ENCODE data around the gene CBX7.

The CBX7 gene

DNA sequence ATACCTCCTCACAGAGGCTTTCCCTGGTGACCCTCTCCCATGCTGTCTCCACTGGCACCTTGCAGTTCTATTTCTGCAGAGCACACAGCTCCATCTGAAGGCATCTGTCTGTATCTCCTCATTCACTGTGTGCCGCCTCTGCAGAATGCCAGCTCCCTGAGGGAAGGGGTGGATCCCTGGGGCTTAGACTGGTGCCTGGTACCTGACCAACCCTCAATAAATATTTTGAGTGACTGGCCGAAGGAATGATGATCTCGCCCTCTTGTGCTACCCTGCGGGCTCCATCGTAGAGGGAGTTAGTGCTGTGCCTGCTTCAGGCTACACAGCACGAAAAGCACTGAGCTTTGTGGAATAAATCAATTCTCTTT lies 1.6 kb downstream of the CBX7 start:
- Histone ChIP-seq H3K36me3 (ENCODE audit: control insufficient read depth, insufficient read depth, low read length) (peaks cover 4% of the 10 kb centered on the region), H3K4me3 (replicated peaks; ENCODE audit: low read depth, low read length) (no peak overlapping the region; the same call in none of the 2 replicates), H3K27me3 (replicated peaks; ENCODE audit: control insufficient read depth, insufficient read depth, low read length) (no peaks in the 10 kb centered on the region)
- TF ChIP-seq, protein P1, sequence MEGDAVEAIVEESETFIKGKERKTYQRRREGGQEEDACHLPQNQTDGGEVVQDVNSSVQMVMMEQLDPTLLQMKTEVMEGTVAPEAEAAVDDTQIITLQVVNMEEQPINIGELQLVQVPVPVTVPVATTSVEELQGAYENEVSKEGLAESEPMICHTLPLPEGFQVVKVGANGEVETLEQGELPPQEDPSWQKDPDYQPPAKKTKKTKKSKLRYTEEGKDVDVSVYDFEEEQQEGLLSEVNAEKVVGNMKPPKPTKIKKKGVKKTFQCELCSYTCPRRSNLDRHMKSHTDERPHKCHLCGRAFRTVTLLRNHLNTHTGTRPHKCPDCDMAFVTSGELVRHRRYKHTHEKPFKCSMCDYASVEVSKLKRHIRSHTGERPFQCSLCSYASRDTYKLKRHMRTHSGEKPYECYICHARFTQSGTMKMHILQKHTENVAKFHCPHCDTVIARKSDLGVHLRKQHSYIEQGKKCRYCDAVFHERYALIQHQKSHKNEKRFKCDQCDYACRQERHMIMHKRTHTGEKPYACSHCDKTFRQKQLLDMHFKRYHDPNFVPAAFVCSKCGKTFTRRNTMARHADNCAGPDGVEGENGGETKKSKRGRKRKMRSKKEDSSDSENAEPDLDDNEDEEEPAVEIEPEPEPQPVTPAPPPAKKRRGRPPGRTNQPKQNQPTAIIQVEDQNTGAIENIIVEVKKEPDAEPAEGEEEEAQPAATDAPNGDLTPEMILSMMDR (IDR thresholded peaks at IDR 0.05; ENCODE audit: insufficient read depth, low read length, poor library complexity, severe bottlenecking), result no peak
- no peak for DNase-seq (ENCODE audit: extremely low read depth, insufficient read length)

DNA sequence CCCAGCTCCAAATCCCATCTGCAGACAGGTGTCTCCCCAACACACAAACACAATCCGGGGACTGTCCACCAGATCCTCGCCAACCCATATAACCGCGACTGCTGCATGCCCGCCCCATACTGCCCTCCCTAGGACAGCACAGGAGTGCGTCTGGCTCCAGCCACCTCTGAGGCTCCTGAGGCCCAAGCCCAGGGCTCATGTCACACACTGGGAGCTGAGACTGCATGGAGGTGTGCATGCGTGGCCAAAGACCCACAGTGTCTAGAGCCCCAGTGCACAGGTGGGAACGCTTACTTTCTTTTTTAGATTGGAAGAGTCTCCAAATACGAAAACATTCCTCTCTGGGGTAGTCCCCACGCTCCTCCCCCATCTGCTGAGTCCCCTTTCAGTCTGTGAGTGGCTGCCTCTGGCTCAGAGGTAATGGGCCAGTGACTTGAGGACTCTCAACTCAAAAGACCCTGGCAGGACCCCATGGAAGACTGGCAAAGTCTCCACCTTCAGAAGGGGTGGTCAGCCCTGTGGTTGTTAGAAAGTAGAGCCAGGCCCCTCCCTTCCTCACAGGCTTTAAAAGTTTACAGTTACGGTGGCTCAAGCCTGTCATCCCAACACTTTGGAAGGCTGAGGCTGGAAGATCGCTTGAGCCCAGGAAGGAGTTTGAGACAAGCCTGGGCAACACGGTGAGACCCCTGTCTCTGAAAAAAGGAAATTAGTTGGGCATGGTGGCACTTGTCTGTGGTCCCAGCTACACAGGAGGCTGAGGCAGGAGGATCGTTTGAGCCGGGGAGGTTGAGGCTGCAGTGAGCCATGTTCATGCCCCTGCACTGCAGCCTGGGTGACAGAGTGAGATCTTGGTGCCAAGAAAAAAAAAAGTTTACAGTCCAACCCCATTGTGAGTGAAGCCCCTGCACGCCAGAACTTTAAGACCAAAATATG lies 2.3 kb downstream of the CBX7 start:
- no peaks in the 10 kb centered on the region for H3K27me3 ChIP-seq (replicated peaks; ENCODE audit: control insufficient read depth, insufficient read depth, low read length)
- no peak for DNase-seq (ENCODE audit: extremely low read depth, insufficient read length)
- TF ChIP-seq, protein P1 (IDR thresholded peaks at IDR 0.05; ENCODE audit: insufficient read depth, low read length, poor library complexity, severe bottlenecking), result no peak
- peak overlapping the region; percentile 43; the same call in 1 of the 2 replicates for H3K4me3 ChIP-seq (replicated peaks; ENCODE audit: low read depth, low read length)
- peaks cover 4% of the 10 kb centered on the region for H3K36me3 ChIP-seq (ENCODE audit: control insufficient read depth, insufficient read depth, low read length)

DNA sequence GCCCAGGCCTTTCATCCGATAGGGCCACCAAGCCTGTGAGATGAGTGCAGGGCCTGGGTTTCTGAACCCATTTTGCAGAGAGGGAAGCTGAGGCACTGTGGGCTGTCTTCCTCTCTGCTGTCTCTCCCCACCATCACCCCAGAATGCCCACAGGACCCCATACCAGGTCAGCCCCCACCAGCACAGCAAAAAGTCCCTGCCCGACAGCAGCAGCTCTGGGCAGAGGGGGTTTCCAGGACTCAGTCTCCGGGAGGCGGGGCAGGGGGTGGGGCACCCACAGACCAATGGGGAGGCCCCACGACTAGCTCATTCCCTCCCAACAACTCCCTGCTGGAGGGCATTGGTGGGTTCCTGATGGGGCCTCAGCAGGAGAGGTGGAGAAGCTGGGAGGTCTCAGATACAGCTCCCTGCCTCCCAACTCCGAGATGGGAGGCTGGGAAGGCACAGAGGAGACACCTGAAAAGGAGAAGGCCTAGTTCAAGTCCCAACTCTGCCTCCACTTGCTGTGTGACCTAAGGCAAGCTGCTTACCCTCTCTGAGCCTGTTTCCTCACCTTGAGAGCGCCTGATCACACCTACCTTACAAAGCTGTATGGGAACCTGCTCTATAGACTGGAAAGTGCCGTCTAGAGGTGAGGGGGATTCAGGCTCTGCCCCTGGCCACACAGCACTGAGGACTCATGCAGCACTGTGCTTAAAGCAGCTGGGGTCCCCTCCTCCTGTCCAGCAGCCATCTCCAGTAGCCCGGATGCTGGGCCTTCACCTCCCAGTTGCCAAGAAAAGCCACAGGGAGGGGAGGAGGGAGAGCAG lies 3.5 kb downstream of the CBX7 start:
- no peaks in the 10 kb centered on the region for H3K27me3 ChIP-seq (replicated peaks; ENCODE audit: control insufficient read depth, insufficient read depth, low read length)
- peak overlapping the region; percentile 43 for H3K4me3 ChIP-seq (replicated peaks; ENCODE audit: low read depth, low read length)
- TF ChIP-seq, protein P1 (IDR thresholded peaks at IDR 0.05; ENCODE audit: insufficient read depth, low read length, poor library complexity, severe bottlenecking), result no peak
- DNase-seq (ENCODE audit: extremely low read depth, insufficient read length), result peak; percentile 85
- peaks cover 4% of the 10 kb centered on the region for H3K36me3 ChIP-seq (ENCODE audit: control insufficient read depth, insufficient read depth, low read length)

DNA sequence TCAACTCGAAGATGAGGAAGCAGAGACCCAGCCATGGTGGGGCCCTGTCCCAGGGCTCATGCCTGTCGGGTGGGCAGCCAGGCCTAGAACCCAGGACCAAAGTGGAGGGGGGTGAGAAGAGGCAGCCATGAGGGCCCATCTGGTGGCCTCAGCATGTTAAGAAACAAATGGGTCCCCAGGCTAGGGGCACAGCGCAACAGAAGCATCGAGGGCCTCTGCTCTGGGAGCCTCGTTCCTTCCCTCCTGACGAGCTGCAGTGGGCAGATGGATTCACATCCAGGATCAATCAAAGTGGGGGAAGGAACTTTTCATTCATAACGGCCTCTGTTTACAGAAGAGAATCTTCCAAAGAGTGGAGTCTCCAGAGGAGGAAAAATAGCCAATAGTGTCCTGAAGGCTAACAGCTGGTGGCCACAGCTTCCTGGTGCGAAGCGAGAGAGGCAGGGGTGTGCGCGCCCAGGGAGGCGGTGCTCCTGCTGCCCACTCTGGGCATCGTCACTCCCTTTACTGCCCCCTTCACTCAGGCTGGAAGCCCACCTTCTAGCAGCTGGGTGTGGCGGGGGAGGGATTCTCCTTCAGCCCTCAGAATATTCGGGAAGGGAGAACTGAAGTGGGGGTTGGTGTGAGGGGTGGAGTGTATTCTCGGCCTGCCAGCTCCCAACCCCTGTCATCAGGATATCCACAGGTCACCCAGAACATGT lies 4.3 kb downstream of the CBX7 start:
- TF ChIP-seq, protein P1 (IDR thresholded peaks at IDR 0.05; ENCODE audit: insufficient read depth, low read length, poor library complexity, severe bottlenecking), result no peak
- DNase-seq (ENCODE audit: extremely low read depth, insufficient read length), result no peak
- Histone ChIP-seq H3K27me3 (replicated peaks; ENCODE audit: control insufficient read depth, insufficient read depth, low read length) (no peaks in the 10 kb centered on the region), H3K4me3 (replicated peaks; ENCODE audit: low read depth, low read length) (no peak overlapping the region), H3K36me3 (ENCODE audit: control insufficient read depth, insufficient read depth, low read length) (peaks cover 4% of the 10 kb centered on the region)

DNA sequence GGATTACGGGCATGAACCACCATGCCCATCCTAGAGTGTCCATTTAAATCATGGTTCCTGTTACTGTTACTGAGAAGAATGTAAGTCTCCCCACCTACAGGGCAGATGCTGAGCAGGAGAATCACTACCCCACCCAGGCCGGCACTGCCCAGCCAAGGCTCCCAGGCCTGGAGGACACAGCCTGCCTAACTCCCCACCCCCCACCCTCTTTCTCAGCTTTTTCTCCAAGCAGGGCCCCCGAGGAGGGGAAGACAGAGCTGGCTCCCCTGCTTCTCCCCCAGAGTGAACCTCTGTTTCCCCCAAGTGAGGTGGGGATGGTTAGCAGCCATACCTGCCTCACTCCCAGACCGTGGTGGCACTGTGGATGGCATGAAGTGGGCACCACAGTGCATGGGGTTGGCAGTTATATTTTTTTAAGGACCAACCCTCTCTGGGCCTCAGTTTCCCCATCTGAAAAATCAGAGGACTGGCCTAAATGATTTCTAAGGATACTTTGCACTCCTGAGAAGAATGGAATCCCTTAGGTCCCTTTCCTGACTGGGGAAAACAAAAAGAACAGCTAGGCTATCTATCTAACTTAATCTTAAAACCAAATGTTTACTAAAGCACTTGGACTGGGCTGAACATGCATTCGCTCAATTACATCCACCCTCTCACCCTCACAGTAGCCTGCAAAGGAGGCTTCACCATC lies 5.0 kb downstream of the CBX7 start:
- no peaks in the 10 kb centered on the region for H3K27me3 ChIP-seq (replicated peaks; ENCODE audit: control insufficient read depth, insufficient read depth, low read length)
- peaks cover 4% of the 10 kb centered on the region for H3K36me3 ChIP-seq (ENCODE audit: control insufficient read depth, insufficient read depth, low read length)
- TF ChIP-seq, protein P1 (IDR thresholded peaks at IDR 0.05; ENCODE audit: insufficient read depth, low read length, poor library complexity, severe bottlenecking), result no peak
- H3K4me3 ChIP-seq (replicated peaks; ENCODE audit: low read depth, low read length), result no peak overlapping the region
- no peak for DNase-seq (ENCODE audit: extremely low read depth, insufficient read length)
